NCI-H2196 (cell line): ENCODE measurements around the gene STK38.
"Not testable (repeated sequence)": the region's sequence is repeated elsewhere in the genome, so short reads cannot be mapped to it uniquely, and the experiment has no call there.

Experiments
- DNase-seq: peaks from one replicate; lab custom pipeline; 2025; ENCODE audit not compliant: unreplicated experiment; lab: John Stamatoyannopoulos, UW

Gene STK38

DNA sequence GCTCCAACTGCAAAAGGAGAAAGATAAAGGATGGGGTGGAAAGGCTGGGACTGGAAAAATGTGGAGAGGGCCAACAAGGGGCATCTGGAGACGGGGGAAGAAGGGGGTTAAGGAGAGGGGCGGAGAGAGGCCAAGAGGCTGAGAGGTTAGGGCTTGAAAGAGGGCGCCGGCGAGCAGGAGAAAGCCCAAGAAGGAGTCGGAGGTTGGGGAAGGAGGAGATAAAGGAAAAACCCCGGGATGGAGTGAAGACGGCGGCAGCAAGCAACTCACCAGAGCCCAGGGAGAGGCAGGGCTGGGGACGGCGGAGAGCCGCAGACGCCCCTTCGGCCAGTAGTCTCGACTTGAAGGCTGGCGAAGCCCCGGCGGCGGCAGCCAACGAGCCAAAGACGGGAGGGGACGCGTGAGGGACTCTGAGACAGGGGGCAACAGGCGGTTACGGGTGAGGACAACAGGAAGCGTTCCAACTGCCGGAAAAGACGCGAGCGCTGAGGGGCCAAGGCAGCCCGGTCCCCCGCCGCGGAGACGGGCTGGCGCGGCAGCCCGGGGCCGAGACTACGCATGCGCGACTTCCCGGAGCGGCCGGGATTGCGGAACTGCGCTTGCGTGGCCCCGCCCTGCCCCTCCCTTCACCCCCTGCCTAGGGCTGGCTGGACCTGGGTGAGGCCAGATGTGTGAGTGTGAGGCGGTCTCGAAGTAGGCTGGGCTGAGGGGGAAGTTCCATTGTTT lies at the start of gene STK38:
TSS of gene STK38 (minus strand) at position 560 of the 726 bp plus-strand sequence. CDS start 7,277 bp downstream, outside the sequence.
- peak; percentile 86 for DNase-seq

- no peak for DNase-seq
Observed at GRCh38 chr6:36596356-36596755, 49.1 kb upstream of the STK38 start.

DNA sequence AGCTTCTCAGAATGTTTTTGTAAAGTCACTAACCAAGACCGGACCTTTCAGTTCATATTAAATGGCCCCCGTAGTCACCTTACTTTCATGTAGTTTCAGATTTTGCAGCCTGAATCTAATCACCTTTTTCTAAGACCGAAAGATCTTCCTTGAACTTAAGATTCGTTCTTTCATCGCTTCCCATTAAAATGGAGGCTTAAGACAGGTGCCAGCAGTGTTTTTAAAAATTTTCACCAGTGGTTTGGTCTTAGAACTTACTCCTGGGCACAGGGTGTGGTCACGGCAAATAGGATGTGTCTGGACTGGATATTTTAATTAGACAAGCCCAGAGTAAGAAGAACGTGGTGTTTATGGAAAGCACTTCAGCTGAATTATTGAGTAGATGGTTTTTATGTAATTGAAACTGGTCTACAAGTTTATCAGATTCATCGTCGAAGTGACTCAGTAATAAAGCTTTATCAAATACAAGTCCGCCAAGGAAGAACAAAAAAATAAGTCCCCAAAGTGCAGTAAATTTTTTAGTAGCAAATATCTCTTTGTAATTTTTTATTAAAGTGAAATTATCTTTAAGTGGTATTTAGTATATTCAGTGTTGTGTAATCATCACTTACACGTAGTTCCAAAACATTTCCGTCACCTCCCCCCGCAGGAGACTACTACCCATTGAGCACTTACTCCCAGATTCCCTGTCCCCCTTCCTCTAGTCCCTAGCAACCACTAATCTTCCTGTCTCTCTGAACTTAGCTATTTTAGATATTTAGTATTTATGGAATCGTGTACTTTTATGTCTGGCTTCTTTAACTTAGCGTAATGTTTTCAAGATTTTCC lies 47.8 kb upstream of the STK38 start:
- peak; percentile 28 for DNase-seq

DNA sequence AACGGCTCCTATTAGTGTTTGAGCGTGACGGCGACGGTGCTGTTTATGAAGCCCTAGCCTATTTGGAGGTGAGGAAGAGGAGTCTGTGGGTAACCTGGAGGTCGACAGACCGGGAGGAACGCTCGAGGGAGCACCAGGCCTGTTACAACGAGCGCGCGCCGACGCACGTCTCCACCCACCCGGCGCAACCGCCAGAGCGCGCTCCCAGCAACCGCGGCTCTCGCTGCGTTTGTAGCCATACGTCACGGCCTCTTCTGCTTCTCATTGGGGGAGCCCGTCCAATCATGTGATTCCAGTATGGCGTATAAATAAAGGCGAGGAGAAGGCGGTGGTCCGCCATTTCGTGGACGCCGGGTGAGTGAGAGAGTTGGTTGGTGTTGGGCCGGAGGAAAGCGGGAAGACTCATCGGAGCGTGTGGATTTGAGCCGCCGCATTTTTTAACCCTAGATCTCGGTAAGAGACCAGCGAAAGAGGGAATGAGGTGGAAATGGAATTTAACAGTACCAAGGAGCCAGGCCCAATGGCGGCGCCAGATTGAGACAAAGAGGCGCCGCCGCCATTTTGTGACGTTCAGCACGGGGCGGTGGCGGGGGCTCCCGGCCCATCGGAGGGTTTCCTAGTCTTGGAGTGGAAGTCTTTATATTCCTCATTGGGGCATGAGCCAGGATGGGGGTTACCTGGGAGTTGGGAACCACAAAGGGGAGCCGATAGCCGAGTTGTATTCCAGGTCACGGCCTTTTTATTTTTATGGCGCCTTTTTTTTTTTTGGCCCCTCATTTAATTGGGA lies 46.9 kb upstream of the STK38 start, which contains the start of gene SRSF3:
TSS of gene SRSF3 (plus strand) at position 334 of the 787 bp plus-strand sequence. CDS start 2,401 bp downstream, outside the sequence.
- peak; percentile 97 for DNase-seq

GRCh38 chr6:36593569-36594028 lies 46.3 kb upstream of the STK38 start:
- DNase-seq = peak; percentile 71

DNA sequence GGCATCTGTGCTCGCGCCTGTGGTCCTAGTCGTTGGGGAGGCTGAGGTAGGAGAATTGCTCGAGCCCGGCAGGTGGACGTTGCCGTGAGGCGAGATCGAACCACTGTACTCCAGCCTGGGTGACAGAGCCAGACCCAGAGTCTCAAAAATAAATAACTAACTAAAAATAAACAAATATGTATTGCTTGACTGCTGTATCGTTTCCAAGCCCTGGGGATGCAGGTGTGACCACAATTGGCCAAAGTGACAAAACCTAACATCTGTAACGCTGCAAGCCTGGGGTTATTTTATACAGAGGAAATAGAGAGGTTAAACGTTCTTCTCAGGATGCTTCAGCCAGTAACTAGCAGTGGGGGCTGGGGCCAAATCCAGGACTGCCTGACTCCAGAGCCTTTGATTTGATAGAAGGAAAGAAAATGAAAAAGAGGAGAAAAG lies 45.0 kb upstream of the STK38 start:
- no peak for DNase-seq

- no peak for DNase-seq
Observed at GRCh38 chr6:36590237-36590636, 43.0 kb upstream of the STK38 start.

GRCh38 chr6:36589025-36589400 lies 41.7 kb upstream of the STK38 start:
- DNase-seq = not testable (repeated sequence)

DNA sequence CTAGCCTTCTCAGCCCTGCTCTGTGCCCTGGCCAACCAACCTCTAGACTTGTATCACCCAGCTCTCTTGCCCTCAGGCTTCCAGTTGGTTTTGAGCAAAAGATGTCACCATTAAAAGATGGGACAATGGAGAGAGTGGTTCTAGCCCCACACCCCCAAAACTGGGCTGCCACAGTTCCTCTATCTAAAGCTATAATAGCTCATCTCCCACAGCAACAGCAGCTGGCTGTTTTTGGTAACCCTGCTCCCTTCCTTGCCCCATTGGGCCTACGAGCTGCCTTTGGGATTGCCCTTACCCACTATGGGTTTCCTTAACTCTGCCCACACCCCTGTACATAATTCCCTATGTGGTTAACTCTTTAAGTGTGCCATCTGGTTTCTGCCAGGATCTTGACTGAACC lies 39.3 kb upstream of the STK38 start:
- DNase-seq = no peak

- no peak for DNase-seq
Observed at GRCh38 chr6:36581716-36582115, 34.4 kb upstream of the STK38 start.

GRCh38 chr6:36580184-36580526 lies 32.9 kb upstream of the STK38 start:
- DNase-seq = no peak

DNA sequence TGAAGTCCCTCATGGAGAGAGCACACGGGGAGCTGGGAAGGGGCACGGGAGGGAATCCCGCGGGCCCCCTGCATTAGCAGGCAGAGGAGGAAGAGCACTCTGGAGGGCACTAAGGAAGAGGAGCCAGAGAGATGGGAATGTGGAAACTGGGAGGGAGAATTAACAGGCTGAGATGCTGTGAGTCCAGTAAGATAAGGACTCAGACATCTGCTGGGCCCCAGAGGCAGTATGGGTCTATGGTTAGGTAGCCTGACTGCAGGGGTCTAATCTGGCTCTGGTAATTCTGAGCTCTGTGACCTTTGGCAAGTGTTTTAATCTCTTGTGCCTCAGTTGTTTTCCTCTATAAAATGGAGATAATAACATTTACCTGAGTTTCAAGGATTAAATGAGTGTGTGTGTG lies 31.2 kb upstream of the STK38 start:
- DNase-seq = no peak

GRCh38 chr6:36578030-36578429 lies 30.8 kb upstream of the STK38 start:
- no peak for DNase-seq

DNA sequence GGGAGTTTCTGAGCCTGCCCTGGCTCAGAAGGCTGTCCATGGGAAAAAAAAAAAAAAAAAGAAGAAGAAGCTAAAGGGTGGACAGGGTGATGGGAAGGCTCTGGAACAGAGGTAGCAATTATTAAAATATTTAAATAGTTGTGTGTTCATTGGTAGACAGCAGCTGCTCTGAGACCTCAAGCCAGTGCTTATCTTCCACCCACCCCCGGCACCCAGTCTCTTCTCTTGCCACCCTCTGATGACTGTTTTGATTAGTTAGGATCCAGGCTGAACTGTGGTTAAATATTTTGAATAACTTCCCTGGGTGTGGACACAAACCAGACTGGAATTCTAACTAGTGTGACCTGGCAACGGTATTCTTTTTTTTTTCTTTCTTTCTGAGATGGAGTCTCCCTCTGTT lies 30.0 kb upstream of the STK38 start:
- no peak for DNase-seq

DNA sequence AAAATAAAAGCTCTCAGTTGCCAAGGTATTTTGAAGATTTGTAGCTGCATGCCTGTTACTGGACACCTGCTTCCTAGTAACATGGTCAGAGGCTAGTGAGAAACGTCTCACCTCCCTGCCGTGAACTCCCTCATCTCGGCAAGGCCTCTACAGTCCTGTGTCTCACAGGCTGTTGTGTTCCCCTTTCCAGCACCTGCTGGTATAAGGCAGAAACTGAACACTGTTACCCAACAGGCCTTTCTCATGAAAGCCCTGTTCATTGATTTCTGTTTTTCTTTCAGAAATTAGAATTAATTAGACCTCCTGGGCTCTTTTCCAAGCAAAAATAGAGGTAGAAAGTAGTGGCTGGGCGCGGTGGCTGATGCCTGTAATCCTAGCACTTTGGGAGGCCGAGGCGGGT lies 29.3 kb upstream of the STK38 start:
- no peak for DNase-seq

GRCh38 chr6:36574679-36575078 lies 27.4 kb upstream of the STK38 start:
- no peak for DNase-seq

DNA sequence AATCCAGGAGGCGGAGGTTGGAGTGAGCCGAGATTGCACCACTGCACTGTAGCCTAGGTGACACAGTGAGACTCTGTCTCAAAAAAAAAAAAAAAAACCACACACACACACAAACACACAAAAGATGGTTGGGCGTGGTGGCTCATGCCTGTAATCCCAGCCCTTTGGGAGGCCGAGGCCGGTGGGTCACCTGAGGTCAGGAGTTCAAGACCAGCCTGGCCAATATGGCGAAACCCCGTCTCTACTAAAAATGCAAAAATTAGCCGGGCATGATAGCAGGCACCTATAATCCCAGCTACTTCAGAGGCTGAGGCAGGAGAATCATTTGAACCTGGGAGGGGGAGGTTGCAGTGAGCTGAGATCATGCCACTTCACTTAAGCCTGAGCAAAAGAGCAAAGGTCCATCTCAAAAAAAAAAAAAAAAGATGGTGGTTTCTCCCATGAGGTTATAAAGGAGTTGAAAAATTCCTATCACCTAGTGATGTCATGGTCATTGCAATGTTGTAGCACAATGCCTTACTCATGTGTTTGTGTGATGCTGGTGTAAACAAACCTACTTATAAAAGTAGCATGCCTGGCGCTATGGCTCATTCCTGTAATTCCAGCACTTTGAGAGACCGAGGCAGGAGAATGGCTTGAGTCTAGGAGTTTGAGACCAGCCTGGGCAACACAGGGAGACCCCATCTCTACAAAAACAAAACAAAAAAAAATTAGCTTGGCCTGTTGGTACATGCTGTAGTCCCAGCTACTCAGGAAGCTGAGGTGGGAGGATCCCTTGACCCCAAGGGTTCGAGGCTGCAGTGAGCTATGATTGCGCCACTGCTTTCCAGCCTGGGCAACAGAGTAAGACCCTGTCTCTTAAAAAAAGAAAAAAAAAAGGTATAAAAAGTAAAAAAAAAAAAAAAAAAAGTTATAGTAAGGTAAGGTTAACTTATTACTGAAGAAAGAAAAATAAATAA lies 25.4 kb upstream of the STK38 start:
- not testable (repeated sequence) for DNase-seq

DNA sequence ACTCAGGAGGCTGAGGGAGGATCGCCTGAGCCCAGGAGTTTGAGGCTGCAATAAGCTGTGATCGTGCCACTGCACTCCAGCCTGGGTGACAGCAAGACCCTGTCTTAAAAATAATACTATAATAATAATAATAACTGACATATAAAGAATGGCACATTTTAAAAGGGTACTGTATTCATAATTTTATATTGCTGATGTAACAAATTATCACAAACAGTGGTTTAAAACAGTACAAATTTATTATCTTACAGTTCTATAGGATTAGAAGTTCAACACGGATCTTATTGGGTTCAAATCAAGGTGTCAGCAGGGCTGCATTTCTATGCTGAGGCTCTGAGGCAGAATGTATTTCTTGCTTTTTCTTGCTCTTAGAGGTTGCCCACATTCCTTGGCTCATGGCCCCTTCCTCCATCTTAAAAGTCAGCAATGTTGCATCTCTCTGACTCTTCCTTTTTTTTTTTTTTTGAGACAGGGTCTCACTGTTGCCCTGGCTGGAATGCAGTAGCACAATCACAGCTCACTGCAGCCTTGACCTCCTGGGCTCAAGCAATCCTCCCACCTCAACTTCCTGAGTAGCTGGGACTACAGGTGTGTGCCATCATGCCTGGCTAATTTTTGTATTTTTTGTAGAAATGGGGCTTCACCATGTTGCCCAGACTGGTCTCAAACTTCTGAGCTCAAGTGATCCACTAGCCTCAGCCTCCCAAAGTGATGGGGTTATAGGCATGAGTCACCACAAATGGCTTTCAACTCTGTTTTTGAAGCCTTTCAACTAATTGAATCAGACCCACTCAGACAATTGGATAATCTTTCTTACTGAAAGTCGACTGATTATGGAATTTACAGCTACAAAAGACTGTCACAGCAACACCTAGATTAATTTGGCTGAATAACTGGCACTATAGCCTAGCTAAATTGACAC lies 24.1 kb upstream of the STK38 start:
- no peak for DNase-seq

- no peak for DNase-seq
Observed at GRCh38 chr6:36570264-36570663, 23.0 kb upstream of the STK38 start.
